GM21447 (cell line): ENCODE results near the gene OR1M1.
"Not testable (repeated sequence)": the region's sequence is repeated elsewhere in the genome, so short reads cannot be mapped to it uniquely, and the experiment has no call there.

Source experiments
- ATAC-seq: cut with Tn5 transposase; IDR thresholded peaks from one replicate; pipeline ENCODE4 v1.9.1; 2021; ENCODE audit not compliant: unreplicated experiment

The OR1M1 gene

GRCh38 chr19:9086761-9087160 is at the start of gene OR1M1:
Gene OR1M1 (plus strand): TSS chr19:9087061. CDS start chr19:9093245, 6,184 bp downstream.
- ATAC-seq, result no peak

GRCh38 chr19:9037400-9038062 is 49.3 kb upstream of the OR1M1 start:
- no peak for ATAC-seq

- ATAC-seq, result no peak
These were observed 47.1 kb upstream of the OR1M1 start for GRCh38 chr19:9039728-9040127.

- ATAC-seq, result no peak
These were observed 46.7 kb upstream of the OR1M1 start for GRCh38 chr19:9040131-9040530.

- no peak for ATAC-seq
These were observed 45.8 kb upstream of the OR1M1 start for GRCh38 chr19:9041023-9041422.

GRCh38 chr19:9043524-9043923 is 43.3 kb upstream of the OR1M1 start:
- no peak for ATAC-seq

- no peak for ATAC-seq
These were observed 42.4 kb upstream of the OR1M1 start for GRCh38 chr19:9044449-9044848.

- no peak for ATAC-seq
These were observed 40.2 kb upstream of the OR1M1 start for GRCh38 chr19:9046694-9047093.

GRCh38 chr19:9052894-9053293 is 34.0 kb upstream of the OR1M1 start:
- ATAC-seq, result no peak

- ATAC-seq, result not testable (repeated sequence)
These were observed 33.2 kb upstream of the OR1M1 start for GRCh38 chr19:9053674-9054073.

GRCh38 chr19:9054207-9054606 is 32.7 kb upstream of the OR1M1 start:
- no peak for ATAC-seq

- ATAC-seq, result no peak
These were observed 32.1 kb upstream of the OR1M1 start for GRCh38 chr19:9054765-9055164.

- not testable (repeated sequence) for ATAC-seq
These were observed 30.7 kb upstream of the OR1M1 start for GRCh38 chr19:9056131-9056530.

GRCh38 chr19:9057505-9058258 is 29.2 kb upstream of the OR1M1 start:
- no peak for ATAC-seq

GRCh38 chr19:9058905-9059667 is 27.8 kb upstream of the OR1M1 start:
- ATAC-seq, result no peak

GRCh38 chr19:9060564-9061340 is 26.1 kb upstream of the OR1M1 start:
- no peak for ATAC-seq

- no peak for ATAC-seq
These were observed 25.0 kb upstream of the OR1M1 start for GRCh38 chr19:9061879-9062278.

GRCh38 chr19:9065457-9066014 is 21.3 kb upstream of the OR1M1 start:
- no peak for ATAC-seq

GRCh38 chr19:9070066-9070465 is 16.8 kb upstream of the OR1M1 start:
- no peak for ATAC-seq

GRCh38 chr19:9071720-9072119 is 15.1 kb upstream of the OR1M1 start:
- ATAC-seq, result not testable (repeated sequence)

GRCh38 chr19:9073806-9074205 is 13.1 kb upstream of the OR1M1 start:
- ATAC-seq, result no peak
